HCT116 (cell line): ENCODE measurements around the gene CCDC112. TPM values are rescaled to one million over a fixed set of nuclear protein-coding genes. Genes with fewer than 3 reads are reported as not detected.
A peak's percentile ranks its signal among the peaks of the same experiment; 100 is the strongest.

Experiments used
- ATAC-seq: fragments of 200-7000 bp; cut with Tn5 transposase; 2 replicates; pipeline ENCODE4 v1.9.1; 2020; ENCODE audit warnings: mild to moderate bottlenecking, moderate library complexity
- BruUV-seq: library from RNA; stranded (reverse); fragments of 400-500 nt; replicated peaks from 2 replicates; lab custom pipeline; 2021; lab: Mats Ljungman, UMichigan
- CTCF ChIA-PET: fragments of 300-600 bp; sonication (Branson Sonifier 250); formaldehyde crosslinking; loops from one replicate; lab custom pipeline; 2021; ENCODE audit warnings: antibody characterized with exemption; lab: Charles Lee
- POLR2A ChIA-PET: fragments of 300-600, 350-600 bp; sonication (Branson Sonifier 250); formaldehyde crosslinking; loops from one replicate; lab custom pipeline; 2021; ENCODE audit warnings: antibody characterized with exemption; lab: Charles Lee
- RAD21 ChIA-PET, 2 experiments: fragments of 300-600 bp; sonication (Branson Sonifier 250); formaldehyde crosslinking; loops; one replicate each; lab custom pipeline; 2023; ENCODE audit warnings: low total read pairs in 2 of 2; ENCODE audit not compliant: uncharacterized antibody in 2 of 2, unreplicated experiment in 2 of 2, low non-redundant PET in 1 of 2; lab: Charles Lee
- DNase-seq: peaks from one replicate; pipeline ENCODE4 v3.0.0-alpha.2; 2010; ENCODE audit warnings: low read depth, low spot score
- H2AFZ ChIP-seq: fragments of 200-600 bp; shearing (Covaris generic), sonication (generic); 2 replicates; pipeline ENCODE4 v1.6.1; 2017; ENCODE audit warnings: low read depth, mixed run types, mixed read lengths, antibody characterized with exemption, low read length; ENCODE audit not compliant: poor library complexity, severe bottlenecking
- H3K27ac ChIP-seq: 2 replicates; pipeline ENCODE4 v1.5.1; 2012; ENCODE audit warnings: low read depth, low read length
- H3K27me3 ChIP-seq: fragments of 200-600 bp; sonication (generic); 2 replicates; pipeline ENCODE4 v1.6.1; 2016; ENCODE audit warnings: mixed run types, low read length, mixed read lengths; ENCODE audit not compliant: insufficient read depth
- H3K36me3 ChIP-seq, 2 experiments: fragments of 200-500 bp in 1 of 2; fragments of 200-600 bp in 1 of 2; sonication (Bioruptor generic) in 1 of 2; sonication (generic) in 1 of 2; 2 replicates each; pipeline versions ENCODE4 v1.5.1 to v1.6.1; 2014 to 2016; ENCODE audit warnings: low read length in 2 of 2, inconsistent platforms in 1 of 2, mixed read lengths in 1 of 2, mixed run types in 1 of 2; ENCODE audit not compliant: insufficient read depth in 2 of 2, control insufficient read depth in 1 of 2
- H3K4me1 ChIP-seq, 2 experiments: fragments of 200-600 bp in 1 of 2; sonication (generic) in 1 of 2; 2 replicates each; pipeline versions ENCODE4 v1.5.1 to v1.6.1; 2012 to 2017; ENCODE audit warnings: low read length in 2 of 2, inconsistent platforms in 1 of 2, mild to moderate bottlenecking in 1 of 2, mixed read lengths in 1 of 2, mixed run types in 1 of 2, moderate library complexity in 1 of 2; ENCODE audit not compliant: insufficient read depth in 2 of 2, control insufficient read depth in 1 of 2
- H3K4me2 ChIP-seq: fragments of 200-600 bp; sonication (generic); 2 replicates; pipeline ENCODE4 v1.6.1; 2017; ENCODE audit warnings: mixed run types, low read length, mixed read lengths
- H3K4me3 ChIP-seq, 2 experiments: fragments of 200-600 bp in 1 of 2; sonication (generic) in 1 of 2; replicated peaks in 1 of 2; 2 replicates each; pipeline ENCODE4 v1.5.1; 2011 to 2016; ENCODE audit warnings: low read length in 2 of 2, control low read depth in 1 of 2, low read depth in 1 of 2, mild to moderate bottlenecking in 1 of 2, mixed read lengths in 1 of 2, mixed run types in 1 of 2
- H3K79me2 ChIP-seq: fragments of 200-600 bp; sonication (generic); 2 replicates; pipeline ENCODE4 v1.6.1; 2017; ENCODE audit warnings: mild to moderate bottlenecking, mixed run types, low read length, moderate library complexity, mixed read lengths; ENCODE audit not compliant: insufficient read depth
- H3K9ac ChIP-seq: fragments of 200-600 bp; sonication (generic); 2 replicates; pipeline ENCODE4 v1.6.1; 2016; ENCODE audit warnings: low read length, mixed read lengths
- H3K9me2 ChIP-seq: fragments of 200-600 bp; sonication (generic), shearing (Covaris generic); 2 replicates; pipeline ENCODE4 v1.6.1; 2017; ENCODE audit warnings: mixed run types, mild to moderate bottlenecking, moderate library complexity; ENCODE audit not compliant: insufficient read depth
- H3K9me3 ChIP-seq, 2 experiments: fragments of 200-500 bp in 1 of 2; fragments of 200-600 bp in 1 of 2; sonication (Bioruptor generic) in 1 of 2; sonication (generic) in 1 of 2; 2 replicates each; pipeline ENCODE4 v1.6.1; 2014 to 2017; ENCODE audit warnings: low read length in 2 of 2, mixed read lengths in 2 of 2, inconsistent platforms in 1 of 2, low read depth in 1 of 2, mild to moderate bottlenecking in 1 of 2, mixed run types in 1 of 2, moderate library complexity in 1 of 2; ENCODE audit not compliant: control insufficient read depth in 1 of 2, insufficient read depth in 1 of 2
- H4K20me1 ChIP-seq: fragments of 200-600 bp; sonication (generic), shearing (Covaris generic); 2 replicates; pipeline ENCODE4 v1.6.1; 2017; ENCODE audit warnings: mixed run types, mild to moderate bottlenecking, moderate library complexity; ENCODE audit not compliant: insufficient read depth
- ATF3 ChIP-seq: IDR thresholded peaks from 2 replicates; pipeline ENCODE4 v1.6.1; 2012
- CBX3 ChIP-seq: IDR thresholded peaks from 2 replicates; pipeline ENCODE4 v1.6.1; 2012; ENCODE audit warnings: low read depth
- CTCF ChIP-seq, 3 experiments: fragments of 200-600 bp in 1 of 3; sonication (generic) in 1 of 3; IDR thresholded peaks in 2 of 3; conservative IDR thresholded peaks in 1 of 3; 2 replicates each; pipeline ENCODE4 v1.5.1; 2012 to 2017; ENCODE audit warnings: low read depth in 2 of 3, low read length in 2 of 3, antibody characterized with exemption in 1 of 3, borderline replicate concordance in 1 of 3, control low read depth in 1 of 3, mild to moderate bottlenecking in 1 of 3, mixed read lengths in 1 of 3, mixed run types in 1 of 3, moderate library complexity in 1 of 3; ENCODE audit not compliant: insufficient read depth in 1 of 3
- EGR1 ChIP-seq: IDR thresholded peaks from 2 replicates; pipeline ENCODE4 v1.6.1; 2012; ENCODE audit warnings: low read depth
- EZH2 ChIP-seq: fragments of 200-600 bp; sonication (generic); IDR thresholded peaks from 2 replicates; pipeline ENCODE4 v1.6.1; 2017; ENCODE audit warnings: antibody characterized with exemption, mixed run types
- FOSL1 ChIP-seq: IDR thresholded peaks from 2 replicates; pipeline ENCODE4 v1.6.1; 2012; ENCODE audit warnings: low read depth
- JUND ChIP-seq: IDR thresholded peaks from 2 replicates; pipeline ENCODE4 v1.6.1; 2012
- POLR2A ChIP-seq: IDR thresholded peaks from 2 replicates; pipeline ENCODE4 v1.7.0; 2011; ENCODE audit warnings: borderline replicate concordance; ENCODE audit not compliant: insufficient read depth, insufficient read length; ENCODE audit errors: extremely low read depth
- POLR2AphosphoS5 ChIP-seq: IDR thresholded peaks from 2 replicates; pipeline ENCODE4 v1.6.1; 2011; ENCODE audit warnings: mild to moderate bottlenecking, low read depth, low read length, moderate library complexity
- SIN3A ChIP-seq: IDR thresholded peaks from 2 replicates; pipeline ENCODE4 v1.6.1; 2012; ENCODE audit warnings: low read depth
- SP1 ChIP-seq: IDR thresholded peaks from 2 replicates; pipeline ENCODE4 v1.6.1; 2012; ENCODE audit warnings: low read depth
- SRF ChIP-seq: IDR thresholded peaks from 2 replicates; pipeline ENCODE4 v1.6.1; 2012; ENCODE audit warnings: low read depth
- ZFX ChIP-seq: fragments of 450-650 bp; IDR thresholded peaks from 2 replicates; pipeline ENCODE4 v1.6.1; 2017
- ZNF274 ChIP-seq: fragments of 200-500 bp; sonication (Bioruptor generic); IDR thresholded peaks from 2 replicates; pipeline ENCODE4 v1.6.1; 2014; ENCODE audit warnings: mild to moderate bottlenecking, low read depth, low read length, inconsistent platforms
- intact Hi-C: fragments of 100-400 bp; cut with micrococcal nuclease; formaldehyde crosslinking; loops from 2 replicates; pipeline ENCODE4 v1.10.0; 2022
- total RNA-seq: library from RNA; stranded (reverse); gene quantifications from one replicate; pipeline ENCODE4 v1.2.1, GENCODE V29; 2021; ENCODE audit not compliant: unreplicated experiment
- TF ChIP-seq, protein P1 (sequence below): IDR thresholded peaks from 2 replicates; pipeline ENCODE4 v1.6.1; 2011; ENCODE audit warnings: mild to moderate bottlenecking, low read length, moderate library complexity; ENCODE audit not compliant: insufficient replicate concordance; ENCODE audit errors: extremely low read depth

The CCDC112 gene
- total RNA-seq, 1 experiment from 2014 or later: 13.7 TPM

- no peaks in the 10 kb centered on the region for H3K27me3 ChIP-seq
- peak overlapping the region; percentile 36 for H2AFZ ChIP-seq
- DNase-seq (no peak), ATAC-seq (peak; percentile 37)
- no peak for TF ChIP-seq SIN3A
- TF ChIP-seq CBX3: no peak
- no peak for TF ChIP-seq JUND
- no peak for TF ChIP-seq FOSL1
- TF ChIP-seq, protein P1, sequence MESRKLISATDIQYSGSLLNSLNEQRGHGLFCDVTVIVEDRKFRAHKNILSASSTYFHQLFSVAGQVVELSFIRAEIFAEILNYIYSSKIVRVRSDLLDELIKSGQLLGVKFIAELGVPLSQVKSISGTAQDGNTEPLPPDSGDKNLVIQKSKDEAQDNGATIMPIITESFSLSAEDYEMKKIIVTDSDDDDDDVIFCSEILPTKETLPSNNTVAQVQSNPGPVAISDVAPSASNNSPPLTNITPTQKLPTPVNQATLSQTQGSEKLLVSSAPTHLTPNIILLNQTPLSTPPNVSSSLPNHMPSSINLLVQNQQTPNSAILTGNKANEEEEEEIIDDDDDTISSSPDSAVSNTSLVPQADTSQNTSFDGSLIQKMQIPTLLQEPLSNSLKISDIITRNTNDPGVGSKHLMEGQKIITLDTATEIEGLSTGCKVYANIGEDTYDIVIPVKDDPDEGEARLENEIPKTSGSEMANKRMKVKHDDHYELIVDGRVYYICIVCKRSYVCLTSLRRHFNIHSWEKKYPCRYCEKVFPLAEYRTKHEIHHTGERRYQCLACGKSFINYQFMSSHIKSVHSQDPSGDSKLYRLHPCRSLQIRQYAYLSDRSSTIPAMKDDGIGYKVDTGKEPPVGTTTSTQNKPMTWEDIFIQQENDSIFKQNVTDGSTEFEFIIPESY: no peak
- TF ChIP-seq POLR2A: no peak
- peak overlapping the region; percentile 80 for H3K27ac ChIP-seq
- H3K4me3 ChIP-seq: peak overlapping the region; percentile 84 to 96
- RAD21 ChIA-PET: interaction anchor here in 1 of 2 experiments (0.7 kb wide), 1 partner anchor 190 kb away, joined by 3 read pairs; no protein-coding TSS in a partner anchor
- CTCF ChIA-PET: no interaction called here
- H3K9ac ChIP-seq: peak overlapping the region; percentile 86
- peak overlapping the region; percentile 83 for H3K4me2 ChIP-seq
- no peaks in the 10 kb centered on the region for H4K20me1 ChIP-seq
- H3K36me3 ChIP-seq: 0 out of 4 replicates have a peak, but pooled peaks cover 0 to under 1% of the 10 kb centered on the region in 2 experiments
- H3K9me3 ChIP-seq: no peaks in the 10 kb centered on the region
- intact Hi-C loops: no loop called here
- BruUV-seq: no TSS peak
- H3K9me2 ChIP-seq: no peaks in the 10 kb centered on the region
- peaks cover 56% of the 10 kb centered on the region for H3K79me2 ChIP-seq
- peaks cover 7 to 17% of the 10 kb centered on the region in 2 experiments; a peak in 2 of 4 replicates for H3K4me1 ChIP-seq
- POLR2A ChIA-PET: interaction anchor here (0.8 kb wide), 1 partner anchor 91 kb away, joined by 4 read pairs; no protein-coding TSS in a partner anchor
Measured at GRCh38 chr5:115262011-115262320, 34.5 kb downstream of the CCDC112 start.

DNA sequence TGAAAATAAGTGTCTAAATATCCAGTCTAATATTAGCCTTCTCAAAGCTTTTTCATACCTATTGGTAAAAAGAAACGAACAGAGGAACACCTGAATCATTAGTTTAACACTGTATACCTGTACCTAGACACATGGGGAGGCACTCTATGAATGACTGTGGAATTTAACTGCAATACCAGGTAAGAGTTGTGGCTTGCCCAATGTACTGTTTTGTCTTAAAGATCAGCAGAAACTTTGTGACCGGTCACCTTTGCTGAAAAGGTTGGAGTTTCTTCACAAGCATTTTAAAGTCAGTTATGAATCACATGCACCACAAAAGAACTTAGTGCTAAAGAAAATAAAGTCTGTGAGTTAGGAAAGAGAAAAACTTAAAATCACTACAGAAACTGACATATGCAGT, 36.2 kb downstream of the CCDC112 start:
- POLR2A ChIA-PET: no interaction called here
- ATAC-seq (no peak), DNase-seq (no peak)
- Histone ChIP-seq H3K9ac (no peak overlapping the region), H3K4me2 (no peak overlapping the region), H3K9me2 (no peaks in the 10 kb centered on the region), H3K9me3 (no peaks in the 10 kb centered on the region), H2AFZ (no peak overlapping the region), H3K27me3 (no peaks in the 10 kb centered on the region), H4K20me1 (no peaks in the 10 kb centered on the region), H3K4me3 (no peak overlapping the region), H3K27ac (no peak overlapping the region), H3K36me3 (no peaks in the 10 kb centered on the region), H3K79me2 (peaks cover 73% of the 10 kb centered on the region), H3K4me1 (peaks cover 7 to 17% of the 10 kb centered on the region in 2 experiments; a peak in 2 of 4 replicates)
- RAD21 ChIA-PET: no interaction called here
- CTCF ChIA-PET: no interaction called here
- BruUV-seq: no TSS peak
- intact Hi-C loops: no loop called here
- TF ChIP-seq EGR1: no peak
- TF ChIP-seq FOSL1: no peak
- TF ChIP-seq CBX3: no peak
- no peak for TF ChIP-seq ATF3
- TF ChIP-seq CTCF (IDR thresholded peaks at IDR 0.05 in 2 of 3, conservative IDR thresholded peaks at IDR 0.05 in 1 of 3; ENCODE audit: borderline replicate concordance in 1 of 3, insufficient read depth in 1 of 3, low read depth in 2 of 3, low read length in 2 of 3): no peak
- no peak for TF ChIP-seq SRF
- no peak for TF ChIP-seq POLR2AphosphoS5
- TF ChIP-seq EZH2: no peak
- no peak for TF ChIP-seq SP1
- no peak for TF ChIP-seq ZNF274
- TF ChIP-seq ZFX: no peak
- no peak for TF ChIP-seq POLR2A
